ENCODE data around the gene HAUS5.
A peak's percentile ranks its signal among the peaks of the same experiment; 100 is the strongest.
"Not testable (repeated sequence)": the region's sequence is repeated elsewhere in the genome, so short reads cannot be mapped to it uniquely, and the experiment has no call there.

Gene HAUS5

GRCh38 chr19:35642798-35643254 lies 30.3 kb downstream of the HAUS5 start:
- H3K4me1 Mint-ChIP-seq = peaks cover 34% of the 10 kb centered on the region
- H3K36me3 Mint-ChIP-seq (ENCODE audit: low read depth) = peaks cover 3% of the 10 kb centered on the region
- DNase-seq = no peak
- peak overlapping the region; percentile 82 for H3K4me3 Mint-ChIP-seq
- H3K27me3 Mint-ChIP-seq = no peaks in the 10 kb centered on the region
- ATAC-seq = no peak
- H3K27ac Mint-ChIP-seq = no peak overlapping the region
- H3K9me3 Mint-ChIP-seq = no peaks in the 10 kb centered on the region

GRCh38 chr19:35643255-35644205 lies 31.0 kb downstream of the HAUS5 start:
- Mint-ChIP-seq H3K27ac (peak overlapping the region; percentile 68), H3K27me3 (no peaks in the 10 kb centered on the region), H3K4me1 (peaks cover 38% of the 10 kb centered on the region), H3K9me3 (no peaks in the 10 kb centered on the region), H3K36me3 (ENCODE audit: low read depth) (no peaks in the 10 kb centered on the region), H3K4me3 (peak overlapping the region; percentile 82)
- ATAC-seq (peak; percentile 27), DNase-seq (peak; percentile 81)

- no peaks in the 10 kb centered on the region for H3K27me3 Mint-ChIP-seq
- peaks cover 2% of the 10 kb centered on the region for H3K36me3 Mint-ChIP-seq (ENCODE audit: low read depth)
- DNase-seq = peak; percentile 96
- peak overlapping the region; percentile 68 for H3K27ac Mint-ChIP-seq
- no peaks in the 10 kb centered on the region for H3K9me3 Mint-ChIP-seq
- peaks cover 47% of the 10 kb centered on the region for H3K4me1 Mint-ChIP-seq
- peak; percentile 89 for ATAC-seq
- peak overlapping the region; percentile 82 for H3K4me3 Mint-ChIP-seq
Observed at GRCh38 chr19:35644206-35644986, 31.9 kb downstream of the HAUS5 start.

GRCh38 chr19:35644987-35645679 lies 32.6 kb downstream of the HAUS5 start:
- peak; percentile 5 for ATAC-seq
- peaks cover 52% of the 10 kb centered on the region for H3K4me1 Mint-ChIP-seq
- peak; percentile 93 for DNase-seq

GRCh38 chr19:35645680-35646511 lies 33.4 kb downstream of the HAUS5 start:
- Mint-ChIP-seq H3K36me3 (ENCODE audit: low read depth) (peaks cover 7% of the 10 kb centered on the region), H3K4me3 (no peak overlapping the region), H3K27ac (peak overlapping the region; percentile 52), H3K9me3 (no peaks in the 10 kb centered on the region), H3K27me3 (no peaks in the 10 kb centered on the region), H3K4me1 (peaks cover 59% of the 10 kb centered on the region)
- ATAC-seq = no peak
- DNase-seq = no peak

More at GRCh38 chr19:35644987-35645679, 32.6 kb downstream of the HAUS5 start:
- H3K36me3 Mint-ChIP-seq (ENCODE audit: low read depth) = peaks cover 2% of the 10 kb centered on the region
- no peaks in the 10 kb centered on the region for H3K27me3 Mint-ChIP-seq
- peak overlapping the region; percentile 82 for H3K4me3 Mint-ChIP-seq
- H3K27ac Mint-ChIP-seq = peak overlapping the region; percentile 52
- H3K9me3 Mint-ChIP-seq = no peaks in the 10 kb centered on the region

GRCh38 chr19:35648017-35648961 lies 35.8 kb downstream of the HAUS5 start, which contains the start of gene COX6B1:
Gene COX6B1, plus strand, starts transcription at chr19:35648323. Its CDS starts 2,921 bp downstream, at chr19:35651244.
- Mint-ChIP-seq H3K27me3 (no peaks in the 10 kb centered on the region), H3K4me1 (peaks cover 47% of the 10 kb centered on the region), H3K4me3 (peak within 1 kb of the TSS; percentile 99), H3K36me3 (ENCODE audit: low read depth) (peaks cover 15% of the 10 kb centered on the region), H3K9me3 (no peaks in the 10 kb centered on the region), H3K27ac (peak within 1 kb of the TSS; percentile 92)
- ATAC-seq (peak; percentile 76), DNase-seq (peak; percentile 88)

GRCh38 chr19:35650581-35650980 lies 38.0 kb downstream of the HAUS5 start:
- no peak overlapping the region for H3K4me3 Mint-ChIP-seq
- no peak overlapping the region for H3K27ac Mint-ChIP-seq
- H3K4me1 Mint-ChIP-seq = peaks cover 29% of the 10 kb centered on the region
- DNase-seq = no peak
- no peak for ATAC-seq
- no peaks in the 10 kb centered on the region for H3K27me3 Mint-ChIP-seq
- no peaks in the 10 kb centered on the region for H3K9me3 Mint-ChIP-seq
- peaks cover 29% of the 10 kb centered on the region for H3K36me3 Mint-ChIP-seq (ENCODE audit: low read depth)

- peaks cover 48% of the 10 kb centered on the region for H3K36me3 Mint-ChIP-seq (ENCODE audit: low read depth)
Observed at GRCh38 chr19:35654828-35655227, 42.3 kb downstream of the HAUS5 start.

GRCh38 chr19:35655600-35655999 lies 43.1 kb downstream of the HAUS5 start:
- H3K27ac Mint-ChIP-seq = no peak overlapping the region
- H3K9me3 Mint-ChIP-seq = no peaks in the 10 kb centered on the region
- no peak for DNase-seq
- no peak overlapping the region for H3K4me3 Mint-ChIP-seq
- no peak for ATAC-seq
- no peaks in the 10 kb centered on the region for H3K27me3 Mint-ChIP-seq
- H3K36me3 Mint-ChIP-seq (ENCODE audit: low read depth) = peaks cover 51% of the 10 kb centered on the region
- peaks cover 6% of the 10 kb centered on the region for H3K4me1 Mint-ChIP-seq

More at GRCh38 chr19:35654828-35655227, 42.3 kb downstream of the HAUS5 start:
- not testable (repeated sequence) for H3K27me3 Mint-ChIP-seq, H3K9me3 Mint-ChIP-seq, H3K4me3 Mint-ChIP-seq, DNase-seq, ATAC-seq, H3K27ac Mint-ChIP-seq
- peaks cover 12% of the 10 kb centered on the region for H3K4me1 Mint-ChIP-seq

- Mint-ChIP-seq H3K27ac (no peak overlapping the region), H3K36me3 (ENCODE audit: low read depth) (peaks cover 49% of the 10 kb centered on the region), H3K4me1 (no peaks in the 10 kb centered on the region), H3K27me3 (no peaks in the 10 kb centered on the region), H3K9me3 (no peaks in the 10 kb centered on the region), H3K4me3 (no peak overlapping the region)
- DNase-seq (no peak), ATAC-seq (no peak)
Observed at GRCh38 chr19:35656700-35657099, 44.2 kb downstream of the HAUS5 start.

- Mint-ChIP-seq H3K27me3 (no peaks in the 10 kb centered on the region), H3K4me3 (no peak overlapping the region), H3K4me1 (no peaks in the 10 kb centered on the region), H3K36me3 (ENCODE audit: low read depth) (peaks cover 56% of the 10 kb centered on the region), H3K27ac (no peak overlapping the region), H3K9me3 (no peaks in the 10 kb centered on the region)
- ATAC-seq = peak; percentile 33
- DNase-seq = no peak
Observed at GRCh38 chr19:35657904-35658700, 45.6 kb downstream of the HAUS5 start.

GRCh38 chr19:35661995-35662340 lies 49.4 kb downstream of the HAUS5 start:
- Mint-ChIP-seq H3K27ac (no peak overlapping the region), H3K9me3 (no peaks in the 10 kb centered on the region), H3K4me3 (no peak overlapping the region), H3K36me3 (ENCODE audit: low read depth) (peaks cover 41% of the 10 kb centered on the region), H3K27me3 (no peaks in the 10 kb centered on the region), H3K4me1 (no peaks in the 10 kb centered on the region)
- ATAC-seq (no peak), DNase-seq (no peak)

Measured in activated naive CD8-positive, alpha-beta T cell treated with anti-CD3 and anti-CD28 coated beads, Interleukin-2, amount 50 U/mL, for 24 hours (primary cell).